ENCODE results near the gene SGPL1. TPM values are rescaled to one million over a fixed set of nuclear protein-coding genes. Genes with fewer than 3 reads are reported as not detected.

Gene SGPL1
- total RNA-seq, 2 experiments from 2014 or later, result 13.7 to 16.6 TPM

DNA sequence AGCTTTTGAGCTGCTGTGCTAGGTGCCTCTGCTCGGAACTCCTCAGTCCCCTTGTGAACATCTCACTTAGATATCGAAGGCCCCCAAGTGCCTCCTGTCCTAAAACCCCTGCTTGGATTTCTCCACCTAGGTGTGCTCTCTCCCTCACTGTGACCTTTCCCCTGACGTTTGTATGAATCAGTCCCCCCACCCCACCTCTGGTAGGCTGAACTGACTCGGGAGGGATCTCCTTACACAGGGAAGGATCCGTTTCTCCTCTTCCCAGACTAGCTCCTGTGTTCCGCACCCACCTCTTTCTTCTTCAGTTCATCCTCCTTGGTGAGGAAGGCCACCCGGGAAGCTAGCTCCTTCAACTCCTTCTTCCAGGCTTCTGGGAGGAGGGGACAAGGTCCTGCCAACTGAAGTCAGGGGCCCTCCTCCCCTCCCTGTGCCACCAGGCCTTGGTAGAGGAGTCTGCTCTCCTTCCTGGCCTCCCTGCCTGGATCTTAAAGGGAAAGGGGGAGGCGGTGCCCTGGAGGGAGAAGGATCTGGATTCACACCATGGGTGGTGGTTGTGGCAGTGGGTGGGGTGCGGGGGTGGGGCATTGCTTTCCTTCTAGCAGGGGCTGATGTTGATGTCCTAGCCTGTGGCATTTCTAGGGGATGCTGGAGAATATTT is 37.4 kb upstream of the SGPL1 start:
- intact Hi-C loops (cut with micrococcal nuclease), result no loop called here
- DNase-seq (no peak), ATAC-seq (no peak)
- no peaks in the 10 kb centered on the region for H3K36me3 Mint-ChIP-seq (ENCODE audit: low read depth)
- no peak overlapping the region for H3K27ac Mint-ChIP-seq
- no peaks in the 10 kb centered on the region for H3K9me3 Mint-ChIP-seq
- TF ChIP-seq, protein P1, sequence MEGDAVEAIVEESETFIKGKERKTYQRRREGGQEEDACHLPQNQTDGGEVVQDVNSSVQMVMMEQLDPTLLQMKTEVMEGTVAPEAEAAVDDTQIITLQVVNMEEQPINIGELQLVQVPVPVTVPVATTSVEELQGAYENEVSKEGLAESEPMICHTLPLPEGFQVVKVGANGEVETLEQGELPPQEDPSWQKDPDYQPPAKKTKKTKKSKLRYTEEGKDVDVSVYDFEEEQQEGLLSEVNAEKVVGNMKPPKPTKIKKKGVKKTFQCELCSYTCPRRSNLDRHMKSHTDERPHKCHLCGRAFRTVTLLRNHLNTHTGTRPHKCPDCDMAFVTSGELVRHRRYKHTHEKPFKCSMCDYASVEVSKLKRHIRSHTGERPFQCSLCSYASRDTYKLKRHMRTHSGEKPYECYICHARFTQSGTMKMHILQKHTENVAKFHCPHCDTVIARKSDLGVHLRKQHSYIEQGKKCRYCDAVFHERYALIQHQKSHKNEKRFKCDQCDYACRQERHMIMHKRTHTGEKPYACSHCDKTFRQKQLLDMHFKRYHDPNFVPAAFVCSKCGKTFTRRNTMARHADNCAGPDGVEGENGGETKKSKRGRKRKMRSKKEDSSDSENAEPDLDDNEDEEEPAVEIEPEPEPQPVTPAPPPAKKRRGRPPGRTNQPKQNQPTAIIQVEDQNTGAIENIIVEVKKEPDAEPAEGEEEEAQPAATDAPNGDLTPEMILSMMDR (IDR thresholded peaks at IDR 0.05), result no peak
- ChIA-PET CTCF (no interaction called here), POLR2A (interaction anchor here (0.8 kb wide), 1 partner anchor 29 kb away, joined by 3 read pairs; no protein-coding TSS in a partner anchor)
- no peak overlapping the region for H3K4me3 Mint-ChIP-seq
- H3K27me3 Mint-ChIP-seq, result no peaks in the 10 kb centered on the region
- H3K4me1 Mint-ChIP-seq (ENCODE audit: low read depth), result no peaks in the 10 kb centered on the region

DNA sequence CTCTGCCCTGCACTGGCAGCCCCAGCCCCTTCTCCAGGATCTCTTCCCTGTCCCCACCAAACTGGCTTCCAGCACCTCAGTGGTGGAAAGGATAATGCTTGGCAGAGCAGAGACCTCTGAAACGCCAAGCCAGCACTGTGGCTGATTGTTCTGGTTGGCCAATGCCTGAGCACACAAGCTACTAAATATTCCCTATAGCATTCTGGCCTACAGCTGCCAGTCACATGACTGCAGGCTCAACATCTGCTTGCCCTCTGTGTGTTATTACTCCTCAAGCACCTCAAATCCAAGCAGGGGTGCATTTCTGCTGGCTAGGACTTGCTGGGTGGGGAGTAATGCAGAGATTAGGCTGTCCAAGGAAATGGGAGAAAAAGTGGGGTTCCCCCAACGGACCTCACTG is 36.7 kb upstream of the SGPL1 start:
- ChIA-PET POLR2A (no interaction called here), CTCF (no interaction called here)
- no peaks in the 10 kb centered on the region for H3K4me1 Mint-ChIP-seq (ENCODE audit: low read depth)
- no peak overlapping the region for H3K27ac Mint-ChIP-seq
- TF ChIP-seq, protein P1 (IDR thresholded peaks at IDR 0.05), result no peak
- H3K9me3 Mint-ChIP-seq, result no peaks in the 10 kb centered on the region
- DNase-seq (no peak), ATAC-seq (no peak)
- intact Hi-C loops (cut with micrococcal nuclease), result no loop called here
- H3K27me3 Mint-ChIP-seq, result no peaks in the 10 kb centered on the region
- H3K4me3 Mint-ChIP-seq, result no peak overlapping the region
- H3K36me3 Mint-ChIP-seq (ENCODE audit: low read depth), result no peaks in the 10 kb centered on the region

DNA sequence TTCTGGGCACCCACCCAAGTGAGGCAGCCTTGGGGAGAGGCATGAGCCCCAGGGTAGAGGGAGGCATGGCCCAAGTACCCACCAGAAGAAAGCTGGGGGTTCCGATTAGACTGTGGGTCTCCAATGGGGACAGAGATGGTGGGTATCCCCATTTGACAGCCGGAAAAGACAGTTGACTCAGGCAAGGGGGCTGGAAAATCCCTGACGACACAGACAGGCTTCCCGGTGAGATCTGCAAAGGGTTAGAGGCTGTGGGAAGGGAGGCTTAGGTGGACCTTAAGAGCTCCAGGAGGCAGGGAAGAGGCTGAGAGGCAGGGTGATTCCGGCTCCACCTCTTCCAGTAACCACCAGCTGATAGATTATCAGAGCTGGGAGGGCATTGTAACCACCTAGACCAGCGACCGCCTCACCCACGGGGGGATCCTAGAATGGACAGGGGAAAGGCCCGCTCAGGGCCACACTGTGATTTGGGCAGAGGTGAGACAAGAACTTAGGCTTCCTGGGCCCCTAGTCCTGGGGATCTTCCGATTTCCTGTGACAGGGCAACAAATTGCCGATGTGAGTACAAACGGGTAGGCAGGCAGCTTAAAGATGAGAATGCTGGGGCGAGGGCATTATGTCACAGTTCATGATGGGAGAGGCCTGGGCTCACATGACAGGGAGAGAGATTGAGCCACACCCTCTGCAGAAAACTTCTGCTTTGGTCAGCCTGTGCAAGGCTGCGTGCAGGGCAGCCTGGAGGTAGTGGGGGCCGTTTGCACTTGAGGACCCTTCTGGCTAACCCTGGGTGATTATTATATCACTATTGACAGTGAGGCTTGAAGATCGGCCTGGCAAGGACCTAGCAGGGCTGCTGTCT is 36.0 kb upstream of the SGPL1 start:
- no peaks in the 10 kb centered on the region for H3K9me3 Mint-ChIP-seq
- ChIA-PET CTCF (no interaction called here), POLR2A (no interaction called here)
- no peaks in the 10 kb centered on the region for H3K27me3 Mint-ChIP-seq
- intact Hi-C loops (cut with micrococcal nuclease), result no loop called here
- DNase-seq (no peak), ATAC-seq (no peak)
- no peaks in the 10 kb centered on the region for H3K4me1 Mint-ChIP-seq (ENCODE audit: low read depth)
- H3K4me3 Mint-ChIP-seq, result no peak overlapping the region
- TF ChIP-seq, protein P1 (IDR thresholded peaks at IDR 0.05), result no peak
- no peaks in the 10 kb centered on the region for H3K36me3 Mint-ChIP-seq (ENCODE audit: low read depth)
- no peak overlapping the region for H3K27ac Mint-ChIP-seq

DNA sequence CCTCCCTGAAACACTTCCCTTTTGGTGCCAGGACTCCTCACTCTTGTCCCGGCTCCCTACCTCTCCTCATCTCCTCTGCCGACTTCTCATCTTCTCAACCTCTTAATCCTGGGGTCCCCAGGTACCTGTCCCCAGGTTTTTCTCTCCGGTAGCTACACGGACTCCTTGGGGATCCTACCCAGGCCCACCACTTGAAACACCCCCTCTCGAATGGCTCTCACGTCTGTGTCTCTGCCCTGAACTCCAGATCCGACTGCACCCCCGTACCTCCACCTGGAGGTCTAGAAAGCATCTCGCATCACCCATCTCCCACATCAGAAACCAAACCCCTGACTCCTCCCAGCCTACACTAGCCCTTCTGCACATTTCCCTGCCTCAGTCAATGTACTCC is 35.4 kb upstream of the SGPL1 start:
- Mint-ChIP-seq H3K27me3 (no peaks in the 10 kb centered on the region), H3K4me1 (ENCODE audit: low read depth) (no peaks in the 10 kb centered on the region), H3K4me3 (no peak overlapping the region), H3K27ac (no peak overlapping the region), H3K36me3 (ENCODE audit: low read depth) (no peaks in the 10 kb centered on the region), H3K9me3 (no peaks in the 10 kb centered on the region)
- TF ChIP-seq, protein P1 (IDR thresholded peaks at IDR 0.05), result no peak
- ATAC-seq (no peak), DNase-seq (no peak)
- ChIA-PET CTCF (no interaction called here), POLR2A (no interaction called here)
- intact Hi-C loops (cut with micrococcal nuclease), result no loop called here

DNA sequence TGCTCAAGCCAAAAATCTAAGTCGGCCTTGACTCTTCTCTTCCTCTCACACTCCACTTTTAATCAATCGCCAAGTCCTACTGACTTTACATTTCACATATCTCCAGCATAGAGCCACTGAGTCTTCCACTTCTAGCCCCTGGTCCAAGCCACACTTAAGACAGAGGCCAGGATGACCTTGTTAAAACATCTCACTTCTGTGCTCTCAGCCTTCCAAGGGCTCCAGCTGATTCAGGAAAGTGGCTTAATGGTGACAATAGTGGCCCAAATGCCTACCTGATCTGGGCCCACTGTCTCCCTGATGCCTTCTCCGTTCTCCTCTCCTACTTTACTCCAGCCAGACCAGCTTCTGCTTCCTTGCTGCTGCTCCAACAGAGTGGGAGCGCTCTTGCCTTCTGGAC is 35.0 kb upstream of the SGPL1 start:
- Mint-ChIP-seq H3K36me3 (ENCODE audit: low read depth) (no peaks in the 10 kb centered on the region), H3K27me3 (no peaks in the 10 kb centered on the region), H3K9me3 (no peaks in the 10 kb centered on the region), H3K4me1 (ENCODE audit: low read depth) (no peaks in the 10 kb centered on the region), H3K27ac (no peak overlapping the region), H3K4me3 (no peak overlapping the region)
- ATAC-seq (no peak), DNase-seq (no peak)
- ChIA-PET POLR2A (no interaction called here), CTCF (no interaction called here)
- TF ChIP-seq, protein P1 (IDR thresholded peaks at IDR 0.05), result no peak
- intact Hi-C loops (cut with micrococcal nuclease), result no loop called here
